ENCODE data around the gene HRH1.

- TF ChIP-seq CTCF (optimal IDR thresholded peaks at IDR 0.05 in 1 of 3, IDR thresholded peaks at IDR 0.05 in 1 of 3, conservative IDR thresholded peaks at IDR 0.05 in 1 of 3; ENCODE audit: extremely low read depth in 1 of 3, insufficient read depth in 2 of 3, low read length in 3 of 3), result no peak
- no peak for TF ChIP-seq EZH2 (IDR thresholded peaks at IDR 0.05; ENCODE audit: low read length)
These were observed 32.5 kb downstream of the HRH1 start for GRCh38 chr3:11186771-11187191.

Measured in keratinocyte (primary cell).